Heart left ventricle (tissue), 13 donors: ENCODE measurements around the gene MIDN.

ENCODE experiments used
- CTCF ChIP-seq, 12 donors: fragments of 200-600 bp; sonication (generic) in 4 of 12; IDR thresholded peaks; one replicate each; pipeline versions ENCODE4 v1.5.0 to v1.8.0; 2018 to 2022; ENCODE audit warnings: antibody characterized with exemption in 12 of 12, mild to moderate bottlenecking in 5 of 12
- POLR2A ChIP-seq, 2 donors: fragments of 450-650 bp; IDR thresholded peaks; one replicate each; pipeline ENCODE4 v1.6.1; 2017; ENCODE audit warnings: antibody characterized with exemption in 2 of 2, mild to moderate bottlenecking in 2 of 2, moderate library complexity in 2 of 2
- donor health status: ischemic (EF 13 %, LVEDD 7.1; RV severe dilation, severe dysfunction).
- donor health status: DM: no; HTN: yes; CAD: no.
- donor health status: DM: no; HTN: no; CAD: no.
- donor health status: ischemic (EF 25% LVEDD 6.9; RV normal size, moderate dysfunction).
- donor health status: ischemic (EF 25% LVEDD 5.7; RV mildly dilated, moderate dysfunction).
- donor health status: ischemic (EF 35%, LVEDD 5.7; RV mildly dilated, moderate dysfunction).
- donor health status: nonischemic (EF 11% LVEDD 7.7; RV severe dilation, severe dysfunction).
- donor health status: DM: yes; HTN: yes; CAD: no.
- donor health status: PGD.
- donor health status: ischemic (EF 29% LVEDD 5.4; RV normal size, mild dysfunction).
- donor health status: nonischemic (EF 23%, LVEDD 6.1; RV moderate dilation, normal function).

- peak in 7 of 12 donors; percentile 17 to 59 (median 48) for TF ChIP-seq CTCF (IDR thresholded peaks at IDR 0.05)
- peak; percentile 65 to 96 for TF ChIP-seq POLR2A (IDR thresholded peaks at IDR 0.05)
Observed at GRCh38 chr19:1248139-1248785, at the start of gene MIDN.
